HTR-8/SVneo (cell line): ENCODE results near the gene ATP10A.

ENCODE experiments used
- DNase-seq: peaks from one replicate; pipeline ENCODE4 v3.0.0; 2011; ENCODE audit warnings: low spot score, mixed read lengths; ENCODE audit not compliant: insufficient read length
- FAIRE-seq: peaks from 2 replicates; lab custom pipeline; 2011; peaks lifted over from hg19 to GRCh38; lab: Jason Lieb, UNC

ATP10A gene

GRCh38 chr15:25797936-25798901 lies 64.9 kb downstream of the ATP10A start:
- DNase-seq = no peak
- no peak for FAIRE-seq

- no peak for DNase-seq
- FAIRE-seq = no peak
Measured at GRCh38 chr15:25797511-25797935, 65.6 kb downstream of the ATP10A start.

GRCh38 chr15:25797035-25797434 lies 66.1 kb downstream of the ATP10A start:
- no peak for FAIRE-seq
- no peak for DNase-seq

GRCh38 chr15:25796395-25796794 lies 66.7 kb downstream of the ATP10A start:
- DNase-seq (no peak), FAIRE-seq (no peak)

- DNase-seq (no peak), FAIRE-seq (no peak)
Measured at GRCh38 chr15:25795712-25796111, 67.4 kb downstream of the ATP10A start.

GRCh38 chr15:25795061-25795460 lies 68.1 kb downstream of the ATP10A start:
- DNase-seq = no peak
- FAIRE-seq = no peak

GRCh38 chr15:25793354-25794050 lies 69.6 kb downstream of the ATP10A start:
- no peak for DNase-seq
- FAIRE-seq = no peak

- no peak for DNase-seq
- no peak for FAIRE-seq
Measured at GRCh38 chr15:25792128-25792527, 71.0 kb downstream of the ATP10A start.

GRCh38 chr15:25790000-25790660 lies 73.0 kb downstream of the ATP10A start:
- FAIRE-seq = no peak
- no peak for DNase-seq

- DNase-seq (no peak), FAIRE-seq (no peak)
Measured at GRCh38 chr15:25789616-25789999, 73.5 kb downstream of the ATP10A start.

- no peak for DNase-seq
- FAIRE-seq = no peak
Measured at GRCh38 chr15:25789211-25789610, 73.9 kb downstream of the ATP10A start.

GRCh38 chr15:25787855-25788520 lies 75.1 kb downstream of the ATP10A start:
- DNase-seq (no peak), FAIRE-seq (no peak)

- no peak for DNase-seq
- FAIRE-seq = no peak
Measured at GRCh38 chr15:25787381-25787780, 75.7 kb downstream of the ATP10A start.

GRCh38 chr15:25786040-25786439 lies 77.1 kb downstream of the ATP10A start:
- DNase-seq (no peak), FAIRE-seq (no peak)

- DNase-seq = no peak
- FAIRE-seq = no peak
Measured at GRCh38 chr15:25785641-25786025, 77.5 kb downstream of the ATP10A start.

- DNase-seq = no peak
- no peak for FAIRE-seq
Measured at GRCh38 chr15:25784876-25785640, 78.1 kb downstream of the ATP10A start.

- DNase-seq (no peak), FAIRE-seq (no peak)
Measured at GRCh38 chr15:25783607-25784540, 79.3 kb downstream of the ATP10A start.

GRCh38 chr15:25783134-25783533 lies 80.0 kb downstream of the ATP10A start:
- FAIRE-seq (no peak), DNase-seq (no peak)
